ENCODE results near the gene ZFHX3.

GRCh38 chr16:72974142-72974769 lies 73.7 kb downstream of the ZFHX3 start:
- TF ChIP-seq CREB1 (IDR thresholded peaks at IDR 0.05; ENCODE audit: low read depth) (no peak), EP300 (IDR thresholded peaks at IDR 0.05; ENCODE audit: borderline replicate concordance in 1 of 2, control insufficient read depth in 1 of 2, low read depth in 2 of 2, low read length in 2 of 2) (no peak), NRF1 (conservative IDR thresholded peaks at IDR 0.05; ENCODE audit: low read depth, low read length) (no peak), CTCF (IDR thresholded peaks at IDR 0.05 in 2 of 3, conservative IDR thresholded peaks at IDR 0.05 in 1 of 3; ENCODE audit: control insufficient read depth in 2 of 3, extremely low read depth in 1 of 3, insufficient read depth in 1 of 3, low read depth in 3 of 3, low read length in 3 of 3) (no peak), BRCA1 (IDR thresholded peaks at IDR 0.05; ENCODE audit: low read depth, low read length) (no peak), ZNF207 (IDR thresholded peaks at IDR 0.05; ENCODE audit: borderline replicate concordance) (no peak), POLR2A (IDR thresholded peaks at IDR 0.05; ENCODE audit: low read depth, low read length) (no peak), MXI1 (IDR thresholded peaks at IDR 0.05; ENCODE audit: low read depth, low read length) (no peak), SPI1 (IDR thresholded peaks at IDR 0.05; ENCODE audit: borderline replicate concordance, insufficient read depth, low read depth, low read length) (no peak), USF2 (IDR thresholded peaks at IDR 0.05; ENCODE audit: borderline replicate concordance, low read depth, low read length) (no peak)
